Suprapubic skin (tissue), 4 donors: Measurements from ENCODE around the gene CCDC27.

Source experiments
- CTCF ChIP-seq, 2 donors: fragments of 200-600 bp in 1 of 2; fragments of 450-650 bp in 1 of 2; sonication (generic) in 1 of 2; IDR thresholded peaks; one replicate each; pipeline ENCODE4 v1.5.1; 2016 to 2019; ENCODE audit warnings: antibody characterized with exemption in 2 of 2, mild to moderate bottlenecking in 1 of 2, moderate library complexity in 1 of 2
- POLR2A ChIP-seq, 2 donors: fragments of 450-650 bp; IDR thresholded peaks; one replicate each; pipeline ENCODE4 v1.6.1; 2017; ENCODE audit warnings: antibody characterized with exemption in 2 of 2, mild to moderate bottlenecking in 2 of 2, moderate library complexity in 2 of 2
- POLR2AphosphoS5 ChIP-seq, 3 donors: sonication (generic); formaldehyde crosslinking; IDR thresholded peaks; one replicate each; pipeline ENCODE4 v1.6.1; 2017; ENCODE audit warnings: antibody characterized with exemption in 3 of 3

GRCh38 chr1:3717041-3717714 lies 35.1 kb upstream of the CCDC27 start:
- TF ChIP-seq CTCF (IDR thresholded peaks at IDR 0.05): no peak
- TF ChIP-seq POLR2A (IDR thresholded peaks at IDR 0.05): no peak
- no peak for TF ChIP-seq POLR2AphosphoS5 (IDR thresholded peaks at IDR 0.05)
